ENCODE results near the gene ACSM6.

Gene ACSM6

DNA sequence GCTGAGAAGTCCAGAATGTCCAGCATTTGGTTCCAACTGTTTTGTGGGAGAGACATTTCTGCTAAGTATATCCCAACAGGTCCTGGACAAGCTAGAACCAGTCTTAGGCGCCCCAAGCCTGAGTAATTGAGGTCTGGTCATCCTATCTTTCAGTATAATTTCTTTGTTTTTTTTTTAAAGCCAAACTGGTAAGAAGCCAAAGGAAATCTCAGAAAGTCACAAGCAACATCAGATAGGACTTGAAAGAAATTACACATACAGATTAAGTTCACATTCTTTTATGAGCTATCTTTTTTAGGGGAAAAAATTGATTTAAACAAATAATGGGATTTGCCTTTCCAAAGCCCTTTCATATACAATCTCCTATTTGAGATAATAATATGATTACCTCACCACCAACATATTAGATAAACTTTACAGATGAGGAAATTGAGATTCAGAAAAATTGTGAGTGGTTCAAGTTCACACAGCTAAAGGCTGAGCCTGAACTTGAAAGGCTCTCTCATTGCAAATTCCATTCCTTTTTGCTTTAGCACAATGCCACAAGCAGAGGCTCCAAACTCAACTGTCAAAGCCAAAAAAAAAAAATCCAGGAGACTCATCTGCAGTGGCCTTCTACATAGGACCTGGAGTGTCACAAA lies 81.8 kb downstream of the ACSM6 start:
- no peak for DNase-seq

DNA sequence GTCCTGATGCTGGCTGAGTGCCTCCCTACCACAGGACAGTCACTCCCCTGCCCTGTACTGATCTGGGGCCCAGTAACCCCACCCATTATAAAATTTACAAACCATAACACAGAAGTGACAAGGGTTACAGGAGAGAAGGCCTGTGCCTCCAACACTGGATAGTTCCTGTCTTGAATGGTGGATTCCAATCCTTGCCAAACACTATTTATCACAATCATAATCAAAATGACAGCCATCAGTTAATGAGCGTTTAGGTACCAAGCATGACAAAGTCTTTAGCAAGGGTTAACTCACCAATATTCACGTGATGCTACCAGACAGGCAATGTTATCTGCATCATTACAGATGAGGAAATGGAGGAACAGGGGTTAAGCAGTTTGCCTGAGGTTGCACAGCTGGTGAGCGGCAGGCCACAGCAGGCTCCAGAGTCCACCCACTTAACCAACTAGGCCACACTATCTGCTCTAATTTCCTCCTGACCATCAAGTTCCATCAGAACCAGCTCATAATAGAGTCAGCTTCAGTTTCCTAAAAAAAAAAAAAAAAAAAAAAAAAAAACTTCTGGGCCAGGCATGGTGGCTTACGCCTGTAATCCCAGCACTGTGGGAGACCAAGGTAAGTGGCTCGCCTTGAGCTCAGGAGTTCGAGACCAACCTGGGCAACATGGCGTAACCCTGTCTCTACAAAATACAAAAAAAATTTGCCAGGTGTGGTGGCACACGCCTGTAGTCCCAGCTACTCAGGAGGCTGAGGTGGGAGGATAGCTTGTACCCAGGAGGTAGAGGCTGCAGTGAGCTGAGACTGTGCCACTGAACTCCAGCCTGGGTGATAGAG lies 82.5 kb downstream of the ACSM6 start:
- DNase-seq: no peak

DNA sequence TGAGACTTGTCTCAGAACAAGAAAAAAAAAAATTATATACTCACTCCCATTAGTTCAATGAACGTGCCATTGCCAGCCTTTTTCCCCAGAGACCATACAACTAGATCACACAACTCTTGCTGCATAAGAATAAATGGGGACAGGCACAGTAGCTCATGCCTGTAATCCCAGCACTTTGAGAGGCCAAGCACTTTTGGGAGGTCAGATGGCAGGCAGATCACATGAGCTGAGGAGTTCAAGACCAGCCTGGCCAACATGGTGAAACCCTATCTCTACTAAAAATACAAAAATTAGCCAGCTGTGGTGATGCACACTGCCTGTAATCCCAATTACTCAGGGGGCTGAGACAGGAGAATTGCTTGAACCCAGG lies 83.1 kb downstream of the ACSM6 start:
- no peak for DNase-seq

DNA sequence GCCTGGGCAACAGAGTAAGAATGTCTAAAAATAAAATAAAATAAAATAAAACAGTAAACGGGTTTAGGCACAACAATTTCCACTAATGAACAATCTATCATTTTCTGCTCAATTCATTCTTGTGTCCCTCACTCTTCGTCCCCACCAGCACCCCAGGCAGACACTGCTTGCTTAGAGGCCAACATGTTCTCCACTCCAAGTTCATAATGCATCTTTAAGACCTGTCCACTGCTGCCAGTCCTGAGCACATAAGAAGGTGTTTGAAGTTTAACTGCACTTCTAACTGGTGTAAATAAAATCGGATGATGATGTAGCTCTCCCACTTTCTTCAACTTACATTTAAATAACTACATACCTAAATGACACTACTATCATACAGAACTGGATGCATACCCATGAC lies 83.6 kb downstream of the ACSM6 start:
- no peak for DNase-seq
